Activated CD8-positive, alpha-beta memory T cell treated with anti-CD3 and anti-CD28 coated beads, Interleukin-2, amount 50 U/mL, for 1 hour (primary cell): ENCODE data around the gene HLCS.

Experiments
- DNase-seq: peaks from one replicate; pipeline ENCODE4 v3.0.0-alpha.2; 2020; ENCODE audit errors: extremely low read depth

HLCS gene

GRCh38 chr21:36724660-36725059 is 241.8 kb downstream of the HLCS start:
- DNase-seq: no peak

- no peak for DNase-seq
Observed at GRCh38 chr21:36723371-36723881, 243.0 kb downstream of the HLCS start.

- DNase-seq: no peak
Observed at GRCh38 chr21:36722370-36723368, 243.8 kb downstream of the HLCS start.

- DNase-seq: no peak
Observed at GRCh38 chr21:36721817-36722216, 244.7 kb downstream of the HLCS start.

GRCh38 chr21:36719614-36720013 is 246.9 kb downstream of the HLCS start:
- no peak for DNase-seq

- no peak for DNase-seq
Observed at GRCh38 chr21:36718951-36719501, 247.4 kb downstream of the HLCS start.

- DNase-seq: no peak
Observed at GRCh38 chr21:36717976-36718375, 248.5 kb downstream of the HLCS start.

GRCh38 chr21:36716836-36717235 is 249.6 kb downstream of the HLCS start:
- DNase-seq: no peak

GRCh38 chr21:36716387-36716786 is 250.1 kb downstream of the HLCS start:
- no peak for DNase-seq

GRCh38 chr21:36713746-36714145 is 252.7 kb downstream of the HLCS start:
- DNase-seq: no peak

GRCh38 chr21:36710729-36711048 is 255.8 kb downstream of the HLCS start:
- no peak for DNase-seq

GRCh38 chr21:36709868-36710728 is 256.4 kb downstream of the HLCS start:
- DNase-seq: no peak

GRCh38 chr21:36709030-36709867 is 257.2 kb downstream of the HLCS start:
- no peak for DNase-seq

GRCh38 chr21:36708286-36709029 is 258.0 kb downstream of the HLCS start:
- no peak for DNase-seq

- no peak for DNase-seq
Observed at GRCh38 chr21:36707763-36708285, 258.6 kb downstream of the HLCS start.

GRCh38 chr21:36706951-36707762 is 259.3 kb downstream of the HLCS start:
- no peak for DNase-seq

GRCh38 chr21:36706482-36706852 is 260.0 kb downstream of the HLCS start:
- DNase-seq: no peak

GRCh38 chr21:36705679-36706481 is 260.6 kb downstream of the HLCS start:
- no peak for DNase-seq
